ENCODE data around the gene SSTR4.

Gene SSTR4

DNA sequence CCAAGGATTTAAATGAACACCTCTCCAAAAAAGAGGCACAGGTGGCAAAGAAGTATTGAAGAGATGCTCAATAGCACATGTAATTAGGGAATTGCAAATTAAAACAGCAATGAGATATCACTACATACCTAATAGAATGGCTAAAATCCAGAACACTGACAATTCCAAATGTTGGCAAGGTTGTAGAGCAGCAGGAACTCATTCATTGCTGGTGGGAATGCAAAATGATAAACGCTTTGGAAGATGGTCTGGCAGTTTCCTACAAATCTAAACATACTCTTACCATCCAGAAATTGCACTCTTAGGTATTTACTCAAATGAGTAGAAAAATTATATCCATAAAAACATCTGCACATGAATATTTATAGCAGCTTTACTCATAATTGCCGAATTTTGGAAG lies 34.0 kb downstream of the SSTR4 start:
- no peak for DNase-seq

- DNase-seq: no peak
Measured at GRCh38 chr20:23071398-23071797, 36.3 kb downstream of the SSTR4 start.

DNA sequence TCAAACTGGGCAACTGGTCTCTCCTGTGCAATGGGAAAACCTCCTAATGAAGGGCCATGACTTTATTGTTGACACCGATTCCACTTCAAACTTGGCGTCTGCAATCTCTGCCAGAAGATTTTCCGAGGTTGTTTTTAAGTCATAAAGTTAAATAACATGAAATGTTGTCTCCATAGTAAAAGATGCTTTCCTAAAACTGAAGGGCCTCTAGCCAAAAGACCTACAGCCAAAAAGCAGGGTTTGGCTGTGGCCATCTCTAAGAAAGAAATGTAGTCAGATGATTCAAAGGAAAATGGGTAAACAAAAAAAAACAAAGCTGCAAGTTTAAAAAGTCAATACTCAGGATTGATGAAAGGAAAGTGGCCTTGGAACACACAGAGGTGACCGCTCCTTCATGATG lies 36.9 kb downstream of the SSTR4 start:
- no peak for DNase-seq

GRCh38 chr20:23072892-23073586 lies 37.9 kb downstream of the SSTR4 start:
- no peak for DNase-seq

DNA sequence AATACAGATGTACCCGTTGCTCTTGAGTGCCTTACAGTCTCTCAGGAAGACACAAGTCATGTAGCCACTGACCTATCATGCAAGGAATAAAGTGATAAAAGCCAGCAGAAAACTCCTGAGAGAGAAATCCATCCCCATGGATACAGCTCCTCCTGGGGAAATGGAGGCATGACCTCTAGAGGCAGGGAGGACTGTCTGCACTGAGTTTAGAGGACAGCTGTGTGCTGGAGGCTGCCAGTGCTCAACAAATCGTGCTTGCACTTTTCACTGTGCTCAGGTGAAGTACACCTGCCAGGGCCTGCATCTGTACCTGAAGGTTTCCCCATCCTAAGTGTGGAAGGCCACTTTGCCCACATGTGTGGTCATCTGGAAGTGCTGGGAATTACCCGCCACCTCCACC lies 38.9 kb downstream of the SSTR4 start:
- DNase-seq: no peak

DNA sequence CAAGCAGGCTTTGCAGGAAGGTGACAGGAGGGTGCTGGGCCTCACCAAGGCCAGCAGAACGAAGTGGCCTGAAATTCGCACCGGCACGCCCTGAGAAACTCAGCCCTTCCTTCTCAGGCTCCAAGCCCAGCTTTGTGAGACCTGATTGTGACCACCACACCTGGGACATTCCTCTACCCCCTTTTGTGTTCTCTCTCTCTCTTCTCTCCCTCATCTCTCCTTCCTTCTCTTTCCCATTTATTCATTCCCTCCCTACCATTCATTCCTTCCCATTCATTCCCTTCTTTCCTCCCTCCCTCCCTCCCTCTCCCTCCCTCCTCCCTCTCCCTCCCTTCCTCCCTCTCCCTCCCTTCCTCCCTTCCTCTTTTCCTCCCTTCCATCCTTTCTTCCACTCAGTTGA lies 42.2 kb downstream of the SSTR4 start:
- DNase-seq: no peak

GRCh38 chr20:23078351-23079015 lies 43.4 kb downstream of the SSTR4 start:
- no peak for DNase-seq

GRCh38 chr20:23079016-23079351 lies 43.9 kb downstream of the SSTR4 start:
- DNase-seq: no peak

DNA sequence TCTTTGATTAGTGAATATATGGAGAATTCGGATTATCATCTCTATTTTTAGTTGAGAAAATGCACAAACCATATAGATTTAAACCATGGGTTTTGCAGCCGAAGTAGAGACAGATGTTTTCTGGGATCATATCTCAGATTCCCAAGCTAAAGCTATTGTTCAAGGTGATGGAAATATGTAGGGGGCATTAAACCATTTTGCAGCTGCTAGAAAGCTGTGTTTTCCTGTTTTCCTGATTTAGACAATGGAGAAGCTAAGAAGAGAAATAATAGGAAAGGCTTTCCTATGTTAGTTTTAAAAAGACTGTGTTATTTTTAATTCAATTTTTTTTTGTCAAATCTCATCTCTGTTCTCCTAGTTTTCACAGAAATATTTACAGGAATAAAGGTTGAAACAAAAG lies 44.8 kb downstream of the SSTR4 start:
- no peak for DNase-seq

DNA sequence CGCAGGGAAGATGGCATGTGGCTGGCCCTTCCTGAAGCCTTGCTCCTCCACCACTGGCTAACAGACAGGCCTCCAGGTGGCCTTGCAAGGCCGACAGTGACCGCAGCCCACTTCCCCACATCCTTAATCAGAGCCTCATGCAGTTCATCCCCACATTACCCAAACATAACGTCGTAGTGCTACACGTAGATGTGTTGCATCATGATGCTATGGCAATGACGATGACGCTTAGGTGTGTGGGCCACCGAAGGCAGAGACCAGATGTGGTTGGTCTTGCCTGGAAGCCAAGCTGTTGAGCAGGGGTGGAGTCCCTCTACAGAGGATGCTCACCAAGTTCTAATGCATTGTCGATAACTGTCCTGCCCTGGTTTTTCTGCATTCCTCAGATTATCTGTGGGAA lies 45.4 kb downstream of the SSTR4 start:
- no peak for DNase-seq

DNA sequence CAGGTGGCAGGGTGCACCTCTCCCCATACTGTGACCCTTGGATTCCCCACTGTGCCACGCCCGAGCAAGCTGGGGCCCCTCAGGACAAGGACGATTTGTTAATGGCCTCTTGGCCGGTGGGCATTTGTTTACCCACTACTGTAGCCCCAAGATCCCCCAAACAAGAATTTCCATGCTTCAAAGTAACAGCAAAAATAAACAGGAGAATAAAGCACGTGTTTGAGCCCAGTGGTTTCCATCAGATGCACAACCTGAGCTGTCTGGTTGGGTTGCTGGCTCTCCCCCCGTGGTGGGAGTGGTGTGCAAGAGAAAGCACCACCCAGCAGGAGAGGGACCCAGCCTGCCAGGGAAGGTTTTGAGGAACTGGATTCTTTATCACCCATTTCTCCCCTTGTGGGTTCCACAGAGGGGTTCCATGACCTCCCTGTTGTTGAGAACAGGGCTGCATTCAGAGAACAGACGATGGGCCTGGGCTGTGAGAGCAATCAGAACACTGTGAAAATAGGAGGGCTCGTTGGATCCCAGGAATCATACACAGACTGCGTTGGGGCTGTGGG lies 46.2 kb downstream of the SSTR4 start:
- no peak for DNase-seq

DNA sequence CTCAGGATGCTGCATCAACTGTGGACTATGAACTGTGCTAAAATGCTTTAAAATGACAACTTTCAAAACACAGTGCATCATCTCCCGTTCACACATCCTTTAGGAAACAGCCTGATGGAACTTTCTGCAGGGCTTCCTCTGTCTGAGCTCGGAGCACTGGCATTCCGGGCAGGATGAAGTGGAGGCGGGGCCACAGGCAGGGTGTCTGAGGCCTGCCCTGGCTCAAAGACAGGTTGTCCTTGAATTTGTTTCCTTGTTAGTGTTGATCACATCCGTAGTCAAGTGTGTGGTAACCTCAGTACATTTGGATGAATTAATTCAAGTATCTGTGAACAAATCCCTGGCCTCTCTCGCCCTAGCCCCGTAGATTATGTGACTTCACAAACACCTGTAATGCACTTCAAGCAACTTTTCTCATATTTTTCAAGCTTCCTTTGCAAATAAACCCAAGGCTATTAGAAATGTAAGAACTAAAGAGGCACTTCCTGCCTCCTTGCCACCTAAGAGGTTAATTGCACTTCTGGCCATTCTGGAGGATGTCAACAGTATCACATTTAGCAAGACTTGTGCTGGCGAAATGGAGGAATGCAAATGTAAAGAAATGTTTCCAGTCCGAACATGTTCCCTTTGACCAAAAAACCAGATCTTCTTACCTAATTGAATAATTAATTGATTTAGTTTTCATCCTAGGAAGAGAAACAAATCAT lies 47.9 kb downstream of the SSTR4 start:
- no peak for DNase-seq

- no peak for DNase-seq
Measured at GRCh38 chr20:23083553-23084220, 48.6 kb downstream of the SSTR4 start.

DNA sequence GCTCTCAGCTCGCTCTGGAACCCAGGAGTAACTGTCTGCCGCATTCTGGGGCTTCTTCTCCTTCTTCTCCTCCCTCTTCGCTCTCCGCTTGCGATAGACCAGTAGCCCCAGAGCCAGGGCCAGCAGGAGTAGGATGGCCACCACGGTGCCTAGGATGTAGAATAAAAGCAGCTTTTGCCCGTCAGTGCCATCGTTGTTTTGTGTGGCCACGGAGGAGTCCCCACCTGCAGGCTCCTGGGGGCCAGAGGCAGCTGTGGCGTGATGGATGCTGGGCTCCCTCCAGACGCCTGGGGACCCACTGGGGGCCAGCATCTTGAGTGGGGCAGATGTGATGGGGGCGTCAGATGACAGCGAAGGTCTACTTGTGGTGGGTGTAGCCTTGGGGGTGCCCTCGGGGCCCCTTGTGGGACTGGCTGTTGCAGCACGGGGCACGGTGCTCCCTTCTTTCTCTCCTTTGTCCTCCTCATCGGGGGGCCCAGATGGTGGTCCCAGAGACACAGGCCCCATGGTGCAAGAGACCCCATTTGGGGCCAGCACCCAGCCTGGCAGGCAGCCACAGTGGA lies 49.3 kb downstream of the SSTR4 start:
- DNase-seq: no peak

DNA sequence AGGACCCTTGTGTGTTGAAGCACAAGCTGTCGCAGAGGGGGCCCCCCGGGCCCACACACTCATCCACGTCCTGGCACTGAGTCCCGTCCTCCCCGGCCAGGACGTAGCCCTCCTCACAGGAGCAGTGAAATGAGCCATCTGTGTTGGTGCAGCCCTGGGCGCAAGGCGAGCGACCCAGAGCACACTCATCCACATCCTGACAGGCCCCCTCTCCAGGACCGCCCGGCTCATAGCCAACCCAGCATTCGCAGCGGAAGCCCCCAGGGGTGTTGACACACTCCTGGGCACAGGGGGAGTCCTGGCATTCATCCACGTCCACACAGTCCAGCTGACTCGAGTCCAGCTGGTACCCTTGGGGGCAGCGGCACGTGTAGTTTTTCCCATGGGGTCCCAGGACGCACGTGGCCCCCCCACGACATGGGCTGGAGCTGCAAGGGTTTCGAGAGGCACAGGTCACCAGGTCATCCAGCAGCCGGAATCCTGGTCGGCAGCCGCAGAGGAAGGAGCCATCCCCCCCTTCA lies 49.8 kb downstream of the SSTR4 start:
- DNase-seq: no peak

DNA sequence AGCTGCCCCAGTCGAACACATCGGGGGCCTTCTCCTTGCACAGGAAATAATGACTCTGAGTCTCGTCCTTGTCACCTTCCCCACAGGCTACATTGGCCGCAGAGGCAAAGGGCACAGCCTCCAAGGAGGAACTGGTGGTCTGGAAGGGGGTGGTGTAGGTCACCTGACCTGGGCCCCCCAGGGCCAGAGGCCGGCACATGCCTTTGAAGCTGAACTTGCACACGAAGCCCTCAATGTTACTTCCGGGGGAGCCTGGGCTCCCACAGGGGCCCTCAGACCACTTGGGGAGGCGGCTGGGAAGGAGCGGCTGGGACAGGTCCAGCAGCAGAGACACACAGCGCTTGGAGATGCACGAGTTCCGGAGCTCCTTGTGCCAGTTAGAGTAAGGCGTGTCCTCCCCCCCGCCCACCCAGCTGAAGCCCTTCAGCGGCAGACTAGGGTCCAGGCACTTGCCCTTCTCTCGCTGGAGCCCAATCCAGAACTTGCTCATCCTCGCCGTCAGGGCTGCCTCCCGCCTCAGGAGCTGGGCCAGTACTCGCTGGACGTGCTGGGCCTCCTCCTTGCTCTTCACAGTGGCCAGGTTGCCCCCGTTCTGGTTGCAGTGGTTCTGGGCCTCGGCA lies 50.4 kb downstream of the SSTR4 start:
- no peak for DNase-seq

GRCh38 chr20:23086056-23086566 lies 51.0 kb downstream of the SSTR4 start, which contains the start of gene CD93:
Gene CD93 (minus strand): TSS chr20:23086324. CDS start chr20:23086192, 132 bp downstream.
- DNase-seq: peak; percentile 12

GRCh38 chr20:23086931-23087411 lies 51.9 kb downstream of the SSTR4 start:
- DNase-seq: peak; percentile 6

- peak; percentile 6 for DNase-seq
Measured at GRCh38 chr20:23087587-23088251, 52.6 kb downstream of the SSTR4 start.
